ENCODE measurements around the gene HOXC9. TPM values are rescaled to one million over a fixed set of nuclear protein-coding genes. Genes with fewer than 3 reads are reported as not detected.

The HOXC9 gene
- total RNA-seq, 1 experiment from 2014 or later = not detected

GRCh38 chr12:53978477-53979356 is 21.2 kb upstream of the HOXC9 start (continued):
- no peak for TF ChIP-seq ZNF671 (CRISPR knock-in tag; IDR thresholded peaks at IDR 0.05)
- TF ChIP-seq IRF1 (CRISPR knock-in tag; IDR thresholded peaks at IDR 0.05) = no peak
- no peak for TF ChIP-seq AFF4 (CRISPR knock-in tag; IDR thresholded peaks at IDR 0.05; ENCODE audit: borderline replicate concordance)
- TF ChIP-seq ZNF512 (CRISPR knock-in tag; IDR thresholded peaks at IDR 0.05; ENCODE audit: borderline replicate concordance) = no peak
- no peak for TF ChIP-seq ZNF532 (CRISPR knock-in tag; IDR thresholded peaks at IDR 0.05; ENCODE audit: borderline replicate concordance)
- no peak for TF ChIP-seq HMGA2 (CRISPR knock-in tag; IDR thresholded peaks at IDR 0.05)
- TF ChIP-seq JAZF1 (CRISPR knock-in tag; IDR thresholded peaks at IDR 0.05) = no peak

GRCh38 chr12:53980104-53980801 is 19.7 kb upstream of the HOXC9 start:
- ATAC-seq = no peak
- Mint-ChIP-seq H3K27me3 (ENCODE audit: low read depth) (peaks cover 100% of the 10 kb centered on the region), H3K9me3 (no peaks in the 10 kb centered on the region), H3K27ac (no peak overlapping the region), H3K4me1 (peaks cover 27% of the 10 kb centered on the region), H3K36me3 (no peaks in the 10 kb centered on the region), H3K4me3 (no peak overlapping the region)
- ChIA-PET CTCF (interaction anchor here (1.1 to 1.5 kb wide), 3 partner anchors 25 to 228 kb away, joined by 3 read pairs; no protein-coding TSS in a partner anchor), POLR2A (no interaction called here)
- TF ChIP-seq NFE2L1 (CRISPR knock-in tag; IDR thresholded peaks at IDR 0.05) (no peak), ATF1 (CRISPR knock-in tag; IDR thresholded peaks at IDR 0.05) (no peak), STAT6 (CRISPR knock-in tag; conservative IDR thresholded peaks at IDR 0.05; ENCODE audit: low read depth) (no peak), ESRRA (CRISPR knock-in tag; IDR thresholded peaks at IDR 0.05; ENCODE audit: borderline replicate concordance) (no peak), ZNF671 (CRISPR knock-in tag; IDR thresholded peaks at IDR 0.05) (no peak), NFYB (CRISPR knock-in tag; conservative IDR thresholded peaks at IDR 0.05; ENCODE audit: low read depth) (no peak), ATF2 (CRISPR knock-in tag; IDR thresholded peaks at IDR 0.05; ENCODE audit: borderline replicate concordance, low read depth) (no peak), GRHL2 (CRISPR knock-in tag; IDR thresholded peaks at IDR 0.05; ENCODE audit: insufficient replicate concordance, severe bottlenecking) (no peak)
- DNase-seq (ENCODE audit: low spot score) = no peak

All from WTC11 (cell line).